ENCODE measurements around the gene EVA1C.
"Not testable (repeated sequence)": the region's sequence is repeated elsewhere in the genome, so short reads cannot be mapped to it uniquely, and the experiment has no call there.

EVA1C gene

DNA sequence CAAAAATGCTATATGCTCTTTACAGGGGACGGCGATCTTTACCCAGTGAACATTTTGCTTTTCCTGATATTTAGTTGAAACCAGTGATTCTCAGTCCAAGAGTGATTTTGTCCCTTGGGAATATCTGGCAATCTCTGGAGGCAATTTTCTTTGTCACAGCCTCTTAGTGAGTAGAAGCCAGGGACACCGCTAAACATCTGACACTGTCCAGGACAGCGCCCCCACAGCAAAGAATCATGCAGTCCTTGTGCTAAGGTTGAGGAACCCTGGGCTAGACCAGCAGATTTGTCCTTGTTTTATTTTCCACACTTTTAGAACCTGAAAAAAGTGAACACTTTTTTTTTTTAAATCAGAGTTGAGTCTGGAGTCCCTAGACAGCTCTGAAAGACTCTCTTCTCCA is 13.1 kb downstream of the EVA1C start:
- DNase-seq = no peak

DNA sequence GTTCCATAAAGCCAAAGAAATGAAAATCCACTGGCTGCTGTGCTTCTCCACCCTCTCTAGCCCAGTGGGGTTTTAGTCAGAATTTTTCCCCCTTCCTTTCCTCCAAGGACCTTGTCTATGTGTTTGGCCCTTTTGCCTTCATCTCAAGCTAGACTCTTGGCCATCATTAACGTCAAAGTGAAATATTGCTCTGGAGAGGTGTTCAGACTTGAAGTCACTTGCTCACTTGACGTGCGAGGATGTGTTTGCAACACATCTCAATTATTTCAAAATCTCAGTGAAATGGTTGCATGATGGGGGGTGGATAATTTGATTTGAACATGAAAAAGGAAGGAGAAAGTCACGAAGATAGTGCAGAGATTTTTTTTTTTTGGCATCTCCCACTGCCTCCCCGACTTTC is 13.6 kb downstream of the EVA1C start:
- DNase-seq = no peak

DNA sequence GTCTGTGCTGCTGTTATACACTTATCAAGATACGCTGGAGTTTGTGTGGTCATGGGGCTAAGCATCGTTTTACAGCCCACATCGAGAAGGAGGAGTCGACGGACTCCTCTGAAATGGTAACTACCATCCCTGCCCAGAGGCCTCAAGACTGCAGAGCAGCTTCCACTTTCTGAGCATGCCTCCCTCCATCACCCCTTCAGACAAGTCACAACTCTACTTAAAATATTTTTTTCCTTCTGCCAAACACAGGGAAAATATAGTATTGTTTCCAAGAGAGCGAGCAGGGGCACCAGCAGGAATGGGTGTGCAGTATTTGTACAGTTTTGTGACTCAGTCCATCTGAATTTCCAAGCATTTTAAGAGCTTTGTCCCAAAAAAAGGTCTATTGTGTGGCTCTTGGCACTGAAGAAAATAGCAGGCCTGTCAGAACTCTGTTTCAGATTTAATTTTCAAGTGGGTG is 14.1 kb downstream of the EVA1C start:
- no peak for DNase-seq

DNA sequence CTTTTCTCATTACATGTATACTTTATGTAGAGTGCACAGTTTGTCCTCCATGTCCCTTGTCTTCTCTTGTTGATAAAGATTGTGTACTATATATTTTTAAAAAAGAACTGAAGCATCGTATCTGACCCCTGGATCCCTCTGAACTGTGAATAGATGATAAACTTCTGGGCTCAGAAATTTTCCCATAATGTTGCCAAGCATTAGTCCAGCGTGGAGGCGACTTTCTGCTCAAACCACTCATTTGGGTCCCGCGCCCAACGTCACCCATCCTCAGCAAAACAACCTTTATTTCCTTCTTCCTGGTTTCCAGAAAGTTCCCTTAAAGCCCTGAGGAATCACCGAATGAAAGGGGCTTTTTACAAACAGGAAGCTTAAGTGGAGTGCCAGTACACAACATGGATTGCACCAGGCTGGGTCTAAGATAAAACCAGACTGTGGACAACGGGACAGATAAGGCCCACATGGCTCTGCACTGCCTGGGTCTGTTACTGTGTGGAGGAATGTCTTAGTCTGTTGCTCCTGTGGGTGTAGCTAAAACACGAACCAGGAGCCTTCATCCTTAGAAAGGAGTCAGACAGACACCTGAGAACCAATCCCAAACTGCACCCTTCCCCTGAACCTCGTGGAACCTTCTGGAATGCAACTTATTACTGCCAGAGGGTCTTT is 15.6 kb downstream of the EVA1C start:
- DNase-seq = peak; percentile 88

DNA sequence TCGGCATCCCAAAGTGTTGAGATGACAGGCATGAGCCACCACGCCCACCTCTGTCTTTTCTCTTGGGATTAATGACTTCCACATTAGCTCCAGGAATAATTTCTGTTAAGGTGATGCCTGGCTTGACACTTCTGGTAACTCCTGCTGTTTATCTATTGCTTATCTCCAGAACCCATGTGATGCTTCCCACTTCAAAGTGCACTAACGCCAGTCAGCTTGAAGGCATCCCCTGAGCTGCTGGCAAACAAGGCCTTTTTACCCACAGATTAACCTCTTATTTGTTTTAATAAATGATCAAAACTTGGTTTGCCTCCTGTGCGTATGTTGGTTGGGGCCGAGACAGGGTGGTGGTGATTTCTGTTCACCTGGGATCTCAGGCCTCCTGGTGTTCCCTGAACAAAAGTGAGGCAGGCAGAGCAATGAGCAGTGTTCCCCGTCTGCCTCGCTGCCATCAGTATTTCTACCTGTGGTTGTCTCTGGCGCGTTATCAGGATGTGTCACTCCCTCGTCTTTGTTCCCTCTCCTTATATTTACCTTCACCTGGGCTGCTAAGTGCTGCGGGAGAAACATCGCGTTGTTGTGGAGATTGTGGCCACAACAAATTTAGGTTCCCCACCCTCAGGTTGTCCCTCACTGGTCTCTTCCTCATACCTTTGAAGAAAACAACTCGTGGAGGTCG is 20.6 kb downstream of the EVA1C start:
- peak; percentile 33 for DNase-seq

DNA sequence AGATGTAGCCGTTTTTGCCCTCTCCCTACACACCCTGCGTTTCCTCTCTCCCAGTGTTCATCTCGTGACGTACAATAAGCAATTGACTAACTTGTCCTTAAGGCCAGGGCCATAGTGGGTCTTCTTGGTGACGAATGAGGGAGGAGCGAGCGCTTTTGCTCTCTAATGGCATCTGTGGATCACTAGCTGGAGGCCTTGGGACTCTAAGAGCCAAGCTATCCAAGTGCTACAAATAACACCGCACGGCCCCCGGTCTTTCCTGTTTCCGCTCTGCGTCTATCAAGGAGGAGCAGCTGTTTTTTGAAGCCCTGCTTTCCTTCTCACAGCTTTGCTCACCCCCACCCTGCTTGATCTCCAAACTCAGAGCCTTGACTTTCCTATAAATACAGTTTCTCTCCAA is 25.2 kb downstream of the EVA1C start:
- peak; percentile 70 for DNase-seq

DNA sequence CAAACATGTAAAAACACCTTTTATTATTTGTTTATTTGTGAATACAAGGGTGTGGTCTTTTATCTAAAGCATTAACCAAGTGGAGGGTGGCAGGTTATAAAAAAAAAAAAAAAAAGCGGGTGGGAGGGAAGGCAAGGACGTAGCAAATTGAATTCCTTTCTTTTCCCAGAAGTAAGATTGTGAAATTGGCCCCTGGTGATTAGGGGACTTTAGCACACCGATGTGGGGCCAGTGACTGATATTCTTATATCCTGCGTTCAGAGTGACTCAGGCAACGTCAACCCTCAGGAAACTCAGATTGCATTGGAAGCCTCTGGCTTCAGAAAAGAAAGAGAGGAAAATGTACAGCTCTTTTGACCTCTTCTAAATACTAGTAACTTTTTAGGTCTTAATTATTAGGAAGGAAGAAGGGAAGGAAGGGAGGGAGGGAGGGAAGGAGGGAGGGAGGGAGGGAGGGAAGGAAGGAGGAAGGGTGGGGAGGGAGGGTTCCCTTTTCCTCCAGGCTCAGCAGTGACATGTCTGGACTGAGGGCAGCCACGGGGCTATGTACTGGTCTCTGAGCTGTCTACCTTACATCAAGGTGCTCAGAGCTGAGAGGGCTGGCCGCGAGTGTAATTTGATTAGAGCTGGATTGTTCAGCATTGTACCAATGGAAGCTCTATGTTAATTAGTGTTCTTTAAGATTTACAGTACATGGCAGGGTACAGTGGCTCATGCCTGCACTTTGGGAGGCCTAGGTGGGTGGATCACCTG is 30.2 kb downstream of the EVA1C start:
- DNase-seq = no peak

DNA sequence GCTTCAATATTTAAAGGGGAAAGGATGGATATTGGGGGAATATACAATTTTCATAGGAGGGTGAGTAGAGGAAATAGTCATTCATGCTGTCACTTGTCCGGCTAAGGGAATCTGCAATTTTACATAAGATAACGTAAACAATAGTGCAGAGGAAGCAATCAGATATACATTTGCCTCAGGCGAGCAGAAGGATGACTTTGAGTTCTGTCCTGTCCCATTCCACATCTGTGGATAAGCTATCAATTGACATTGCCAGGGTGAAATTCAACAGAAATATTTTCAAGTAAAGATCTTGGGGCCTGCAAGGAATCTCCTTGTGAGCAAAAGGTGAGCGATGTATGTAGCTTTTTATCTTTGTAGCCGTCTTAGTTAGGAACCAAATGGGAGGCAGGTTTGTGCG is 32.6 kb downstream of the EVA1C start:
- no peak for DNase-seq

DNA sequence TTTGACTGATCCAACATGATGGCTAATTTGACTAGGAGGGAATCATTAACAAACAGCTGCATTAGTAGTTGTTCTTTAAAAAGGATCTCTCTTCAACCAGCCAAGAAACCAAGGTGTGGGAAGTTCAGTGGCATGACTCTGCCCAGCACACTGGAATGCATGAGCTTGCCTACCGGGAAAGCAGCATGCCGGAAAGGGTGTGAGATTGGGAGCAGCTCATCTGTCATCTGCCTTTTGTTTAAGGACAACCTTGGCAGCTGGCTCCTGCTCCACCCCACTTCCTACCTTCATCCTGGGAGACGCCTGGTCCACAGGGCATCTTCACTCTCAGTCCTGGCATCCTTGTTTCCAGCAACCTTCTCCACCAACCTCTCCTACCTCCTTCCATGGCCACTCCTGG is 33.9 kb downstream of the EVA1C start:
- not testable (repeated sequence) for DNase-seq

DNA sequence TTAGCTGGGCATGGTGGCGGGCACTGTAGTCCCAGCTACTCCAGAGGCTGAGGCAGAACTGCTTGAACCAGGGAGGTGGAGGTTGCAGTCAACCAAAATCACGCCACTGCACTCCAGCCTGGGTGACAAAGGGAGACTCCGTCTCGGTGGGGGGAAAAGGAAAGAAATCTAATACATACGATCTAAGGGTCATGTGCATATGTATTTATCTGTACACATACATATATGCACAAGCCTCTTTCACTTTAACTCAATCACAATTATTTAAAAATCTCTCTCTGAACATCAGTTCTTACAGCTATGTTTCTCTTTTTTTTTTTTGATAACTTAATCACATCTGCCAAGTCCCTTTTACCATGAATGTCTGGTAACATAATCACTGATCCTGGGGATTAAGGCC is 34.7 kb downstream of the EVA1C start:
- no peak for DNase-seq

DNA sequence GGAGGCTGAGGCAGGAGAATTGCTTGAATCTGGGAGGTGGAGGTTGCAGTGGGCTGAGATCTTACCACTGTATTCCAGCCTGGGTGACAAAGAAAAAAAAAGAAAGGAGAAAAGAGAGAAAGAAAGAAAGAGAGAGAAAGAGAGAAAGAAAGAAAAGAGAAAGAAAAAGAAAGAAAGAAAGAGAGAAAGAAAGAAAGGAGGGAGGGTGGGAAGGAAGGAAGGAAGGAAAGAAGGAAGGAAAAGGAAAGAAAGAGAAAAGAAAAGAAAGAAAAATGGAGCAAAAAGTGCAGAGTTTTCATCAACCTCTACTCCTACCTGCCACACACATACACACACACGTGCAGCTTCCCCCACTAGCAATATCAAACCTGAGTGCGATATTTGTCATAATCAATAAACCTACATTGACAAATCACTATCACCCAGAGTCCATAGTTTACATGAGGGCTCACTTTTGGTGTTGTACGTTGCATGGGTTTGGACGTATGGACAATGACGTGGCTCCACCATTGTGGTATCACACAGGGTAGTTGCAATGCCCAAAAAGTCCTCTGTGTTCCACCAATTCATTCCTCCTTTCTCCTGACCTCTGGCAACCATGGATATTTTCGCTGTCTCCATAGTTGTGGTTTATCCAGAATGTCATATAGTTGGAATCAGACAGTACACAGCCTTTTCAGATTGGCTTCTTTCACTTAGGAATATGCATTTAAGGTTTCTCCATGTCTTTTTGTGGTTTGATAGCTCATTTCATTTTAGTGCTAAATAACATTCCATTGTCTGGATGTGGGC is 36.5 kb downstream of the EVA1C start:
- no peak for DNase-seq

DNA sequence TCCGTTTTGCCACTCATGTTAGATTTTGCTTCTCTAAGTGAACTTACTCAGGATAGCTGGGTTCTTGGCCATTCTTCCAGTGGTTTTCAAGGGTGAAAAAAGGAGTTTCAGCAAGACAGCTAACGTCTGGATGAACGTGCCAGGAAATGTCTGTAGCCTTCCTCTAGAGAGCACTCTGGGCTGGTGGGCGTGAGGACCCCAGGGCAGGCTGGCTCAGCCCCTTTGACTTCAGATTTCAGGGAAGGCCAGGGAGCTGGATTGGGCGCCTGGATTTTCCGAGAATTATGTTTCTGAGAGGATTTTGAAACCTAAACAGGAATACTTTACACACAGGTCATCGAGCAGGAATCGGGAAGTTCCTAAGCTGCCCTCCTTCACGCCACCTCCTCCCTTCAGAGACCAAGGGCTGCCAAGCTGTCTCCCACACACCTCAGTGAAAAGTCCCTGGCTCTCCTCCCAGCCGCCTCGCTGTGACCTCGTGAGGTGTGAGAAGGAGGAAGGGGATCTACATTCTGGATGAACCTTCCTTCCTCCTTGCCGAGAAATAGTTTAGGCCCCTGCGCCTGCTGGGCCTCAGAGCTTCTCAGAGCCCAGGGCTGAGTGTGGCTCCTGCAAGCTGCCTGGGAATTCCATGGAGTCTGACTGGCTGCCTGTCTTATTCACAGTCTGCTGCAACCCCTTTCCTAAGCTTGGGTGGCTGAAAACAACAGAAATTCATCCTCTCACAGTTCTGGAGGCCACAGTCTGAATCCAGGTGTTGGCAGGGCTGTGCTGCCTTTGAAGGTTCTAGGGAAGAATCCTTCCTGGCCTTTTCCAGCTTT is 38.6 kb downstream of the EVA1C start:
- not testable (repeated sequence) for DNase-seq

DNA sequence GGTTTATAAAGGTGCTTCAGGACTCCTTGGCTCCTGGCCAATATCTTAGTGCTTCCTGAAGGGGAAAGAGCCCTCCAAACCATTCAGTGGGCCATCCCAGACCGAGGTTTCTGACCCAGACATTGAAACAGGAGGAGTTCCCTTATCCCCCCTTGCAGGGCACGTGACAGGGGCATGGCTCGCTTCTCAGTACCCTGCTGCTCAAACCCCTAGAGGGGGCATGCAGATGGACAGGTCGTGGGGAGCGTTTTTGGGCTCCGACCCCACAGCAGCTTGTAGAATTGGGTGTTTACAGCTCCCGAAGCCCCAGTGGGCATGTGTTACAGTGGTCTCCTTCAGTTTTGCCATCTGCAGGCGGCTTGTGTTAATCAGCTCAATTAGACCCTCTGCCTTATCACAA is 39.7 kb downstream of the EVA1C start:
- DNase-seq = not testable (repeated sequence)

DNA sequence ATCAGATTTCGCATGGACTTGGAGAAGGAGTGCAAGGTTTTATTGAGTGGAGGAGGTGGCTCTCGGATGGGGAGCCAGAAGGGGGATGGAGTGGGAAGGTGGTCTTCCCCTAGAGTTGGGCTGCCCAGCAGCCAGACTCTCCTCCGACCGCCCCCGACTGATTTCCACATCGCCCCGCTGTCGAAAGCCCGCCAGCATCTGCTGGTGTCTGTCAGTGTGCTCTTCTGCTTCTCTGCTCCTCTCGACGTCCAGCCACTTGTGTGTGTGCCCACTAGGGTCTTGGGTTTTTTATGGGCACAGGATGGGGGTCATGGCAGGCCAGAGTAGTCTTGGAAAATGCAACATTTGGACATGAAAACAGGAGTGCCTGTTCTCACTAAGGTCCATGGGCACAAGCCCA is 40.1 kb downstream of the EVA1C start:
- DNase-seq = no peak

DNA sequence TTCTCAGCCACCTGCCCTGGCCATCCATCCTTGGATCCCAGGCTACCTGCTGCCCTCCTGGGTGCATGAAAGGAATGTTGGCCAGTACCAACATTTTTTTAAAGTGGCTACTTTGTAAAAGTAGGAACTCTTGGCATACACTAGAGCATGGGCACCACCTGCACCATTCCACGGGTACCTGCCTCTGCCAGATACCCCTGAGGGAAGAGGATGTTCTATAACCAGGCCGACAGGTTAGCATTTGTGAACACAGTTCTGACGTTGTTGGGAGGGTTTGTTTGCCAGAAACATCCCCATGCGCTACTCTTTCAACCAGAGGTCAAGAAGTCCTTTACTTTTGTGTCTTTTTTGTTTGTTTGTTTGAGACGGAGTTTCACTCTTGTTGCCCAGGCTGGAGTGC is 43.0 kb downstream of the EVA1C start:
- no peak for DNase-seq

DNA sequence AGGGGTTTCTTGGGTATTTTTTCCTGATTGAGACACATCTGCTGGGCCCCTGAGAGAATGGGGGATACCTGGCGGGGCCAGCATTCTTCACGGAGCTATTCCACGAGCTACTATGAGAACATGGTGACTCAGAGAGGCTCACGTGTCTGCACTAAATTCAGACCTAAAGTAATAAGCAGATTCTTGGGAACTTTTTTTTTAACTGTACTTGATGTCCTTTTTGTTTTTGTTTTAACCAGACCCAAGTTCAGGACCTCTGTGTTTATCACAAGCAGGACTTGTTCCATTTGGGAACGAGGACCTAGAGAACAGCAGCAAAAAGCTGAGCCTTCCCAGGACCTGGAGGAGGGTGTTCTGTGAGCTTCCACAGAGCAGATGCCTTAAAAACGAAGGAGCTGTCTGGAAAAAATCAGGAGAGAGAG is 44.0 kb downstream of the EVA1C start:
- DNase-seq = no peak

DNA sequence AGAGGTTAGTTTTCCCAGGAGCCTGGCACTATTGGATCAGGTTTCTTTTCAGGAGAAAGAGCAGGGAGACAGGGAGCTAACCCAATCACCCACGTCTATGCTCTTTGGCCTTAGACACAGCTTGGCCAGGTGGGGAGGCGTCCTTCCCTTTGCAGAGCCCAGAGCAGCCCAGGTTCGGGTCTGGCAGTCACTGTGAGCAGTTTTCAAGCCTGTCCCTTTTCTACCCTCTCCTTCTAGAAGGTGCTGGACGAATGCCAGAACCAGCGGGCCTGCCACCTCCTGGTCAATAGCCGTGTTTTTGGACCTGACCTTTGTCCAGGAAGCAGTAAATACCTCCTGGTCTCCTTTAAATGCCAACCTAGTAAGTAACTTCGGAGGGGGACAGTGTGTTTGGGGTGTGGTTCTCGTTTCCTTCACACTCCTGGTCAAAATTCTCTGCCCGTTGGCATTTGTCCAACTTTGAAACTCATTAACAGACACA is 44.9 kb downstream of the EVA1C start:
- DNase-seq = peak; percentile 29

DNA sequence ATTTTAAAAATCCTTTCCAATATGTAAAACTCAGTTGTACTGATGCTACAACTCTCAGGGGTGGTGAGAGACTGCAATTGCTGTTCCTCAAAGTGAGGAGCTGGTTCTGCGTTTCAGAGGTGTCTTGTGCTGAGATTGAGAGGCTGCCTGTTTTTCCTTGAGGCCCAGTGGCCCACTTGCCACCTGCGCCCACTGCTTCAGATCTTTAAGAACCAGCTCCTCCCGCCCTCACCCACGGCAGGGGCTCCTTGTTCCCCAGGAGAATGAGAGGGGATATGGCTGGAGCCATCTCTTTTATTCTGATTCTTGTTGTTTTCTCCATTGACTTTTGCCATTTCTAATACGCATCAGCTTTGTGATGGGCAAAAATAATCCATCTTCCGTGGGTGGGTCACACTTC is 45.5 kb downstream of the EVA1C start:
- no peak for DNase-seq

DNA sequence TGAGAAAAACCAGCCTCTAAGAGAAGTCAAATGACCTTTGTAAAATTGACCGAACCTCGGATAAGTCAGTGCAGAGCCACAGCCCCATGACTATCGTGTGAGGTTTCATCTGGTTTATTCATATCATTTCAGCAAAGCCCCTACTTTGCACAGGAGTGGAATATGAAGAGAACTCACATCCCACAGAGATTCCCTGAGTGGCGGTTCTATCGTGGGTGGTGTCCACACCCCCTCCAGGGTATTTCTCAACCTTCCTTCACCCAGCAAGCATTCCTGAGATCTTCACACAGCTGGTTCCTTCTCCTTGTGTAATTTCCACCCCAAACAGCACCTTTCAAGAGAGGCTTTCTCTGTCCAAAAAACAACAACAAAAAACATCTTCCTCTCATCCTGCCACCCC is 47.5 kb downstream of the EVA1C start:
- no peak for DNase-seq

DNA sequence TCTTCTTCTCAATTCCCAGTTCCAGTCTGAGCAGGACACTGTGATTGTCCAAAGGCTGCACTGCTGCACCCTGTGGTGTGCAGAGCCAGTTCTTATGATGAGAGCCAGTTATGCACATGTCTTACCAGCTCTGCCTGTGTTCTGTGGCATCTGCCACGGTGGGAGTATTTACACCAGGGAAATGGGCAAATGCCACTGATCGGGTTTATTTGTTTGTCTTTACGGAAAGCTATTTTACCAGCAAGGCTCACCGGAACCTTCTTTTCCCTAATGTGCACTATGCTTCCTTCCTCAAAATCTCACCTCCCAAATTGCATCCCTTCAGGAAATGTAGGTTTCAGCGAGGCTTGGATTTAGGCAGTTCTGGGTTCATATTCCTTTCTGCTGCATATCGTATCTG is 49.0 kb downstream of the EVA1C start:
- no peak for DNase-seq

DNA sequence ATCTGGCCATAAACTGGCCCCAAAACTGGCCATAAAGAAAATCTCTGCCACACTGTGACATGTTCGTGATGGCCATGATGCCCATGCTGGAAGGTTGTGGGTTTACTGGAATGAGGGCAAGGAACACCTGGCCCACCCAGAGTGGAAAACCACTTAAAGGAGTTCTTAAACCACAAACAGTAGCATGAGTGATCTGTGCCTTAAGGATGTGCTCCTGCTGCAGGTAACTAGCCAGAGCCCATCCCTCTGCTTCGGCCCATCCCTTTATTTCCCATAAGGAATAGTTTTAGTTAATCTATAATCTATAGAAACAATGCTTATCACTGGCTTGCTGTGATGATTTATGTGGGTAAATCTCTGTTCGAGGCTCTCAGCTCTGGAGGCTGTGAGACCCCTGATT is 50.1 kb downstream of the EVA1C start:
- DNase-seq = not testable (repeated sequence)

DNA sequence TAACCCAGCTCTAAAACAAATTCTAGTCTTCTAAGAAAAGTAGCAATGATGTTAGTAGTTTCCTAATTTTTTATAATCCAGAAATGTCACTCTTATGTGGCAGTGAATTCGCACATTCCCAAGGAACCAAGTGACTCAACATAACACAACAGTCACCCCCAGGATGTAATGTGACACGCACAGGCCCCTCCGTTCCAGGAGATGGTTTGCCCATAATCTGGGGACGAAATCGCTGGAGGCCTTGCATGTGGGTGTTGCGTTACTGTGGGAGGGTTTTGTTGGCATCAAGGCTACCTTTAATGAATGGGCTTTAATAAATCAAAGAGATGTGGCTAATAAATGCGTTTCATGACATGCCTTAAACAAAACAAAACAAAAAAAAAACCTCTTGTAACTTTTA is 50.9 kb downstream of the EVA1C start:
- DNase-seq = no peak
